Neural cell (in vitro differentiated cells): ENCODE measurements around the gene DDC.

Source experiments
- EZH2 ChIP-seq: fragments of 200-600, 300-800 bp; shearing (Covaris generic), sonication (generic); IDR thresholded peaks from 2 replicates; pipeline ENCODE4 v1.6.1; 2014; ENCODE audit warnings: antibody characterized with exemption, low read length, borderline replicate concordance, mild to moderate bottlenecking; ENCODE audit not compliant: insufficient read depth, poor library complexity, severe bottlenecking
- POLR2AphosphoS5 ChIP-seq: IDR thresholded peaks from 2 replicates; pipeline ENCODE4 v1.6.1; 2012
- TAF1 ChIP-seq: IDR thresholded peaks from 2 replicates; pipeline ENCODE4 v1.6.1; 2012; ENCODE audit warnings: low read depth
- TF ChIP-seq, protein P1 (sequence below): fragments of 450-650 bp; IDR thresholded peaks from 2 replicates; pipeline ENCODE4 v1.5.1; 2014; ENCODE audit warnings: antibody characterized with exemption, mild to moderate bottlenecking, moderate library complexity; ENCODE audit not compliant: poor library complexity, severe bottlenecking

- TF ChIP-seq POLR2AphosphoS5 (no peak), EZH2 (no peak), TAF1 (no peak)
- TF ChIP-seq, protein P1, sequence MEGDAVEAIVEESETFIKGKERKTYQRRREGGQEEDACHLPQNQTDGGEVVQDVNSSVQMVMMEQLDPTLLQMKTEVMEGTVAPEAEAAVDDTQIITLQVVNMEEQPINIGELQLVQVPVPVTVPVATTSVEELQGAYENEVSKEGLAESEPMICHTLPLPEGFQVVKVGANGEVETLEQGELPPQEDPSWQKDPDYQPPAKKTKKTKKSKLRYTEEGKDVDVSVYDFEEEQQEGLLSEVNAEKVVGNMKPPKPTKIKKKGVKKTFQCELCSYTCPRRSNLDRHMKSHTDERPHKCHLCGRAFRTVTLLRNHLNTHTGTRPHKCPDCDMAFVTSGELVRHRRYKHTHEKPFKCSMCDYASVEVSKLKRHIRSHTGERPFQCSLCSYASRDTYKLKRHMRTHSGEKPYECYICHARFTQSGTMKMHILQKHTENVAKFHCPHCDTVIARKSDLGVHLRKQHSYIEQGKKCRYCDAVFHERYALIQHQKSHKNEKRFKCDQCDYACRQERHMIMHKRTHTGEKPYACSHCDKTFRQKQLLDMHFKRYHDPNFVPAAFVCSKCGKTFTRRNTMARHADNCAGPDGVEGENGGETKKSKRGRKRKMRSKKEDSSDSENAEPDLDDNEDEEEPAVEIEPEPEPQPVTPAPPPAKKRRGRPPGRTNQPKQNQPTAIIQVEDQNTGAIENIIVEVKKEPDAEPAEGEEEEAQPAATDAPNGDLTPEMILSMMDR: no peak
Measured at GRCh38 chr7:50612704-50613103, 47.5 kb upstream of the DDC start.
